ENCODE data around the gene RIMS1. TPM values are rescaled to one million over a fixed set of nuclear protein-coding genes. Genes with fewer than 3 reads are reported as not detected.

The RIMS1 gene
- total RNA-seq, 4 donors from 2014 or later, result 0.10 to 1.4 (median 1.1) TPM; not detected in 1

- Histone ChIP-seq H3K27ac (no peak overlapping the region), H3K9me3 (no peaks in the 10 kb centered on the region), H3K4me1 (no peaks in the 10 kb centered on the region), H3K4me3 (no peak overlapping the region), H3K36me3 (no peaks in the 10 kb centered on the region), H3K27me3 (no peaks in the 10 kb centered on the region)
- ATAC-seq (no peak), DNase-seq (no peak)
- TF ChIP-seq CTCF (IDR thresholded peaks at IDR 0.05 in 4 of 5, conservative IDR thresholded peaks at IDR 0.05 in 1 of 5) (no peak), POLR2A (IDR thresholded peaks at IDR 0.05) (no peak)
- intact Hi-C loops (cut with DNase I; ENCODE audit: low total_unique reads), result no loop called here
- in situ Hi-C loops (cut with MboI; ENCODE audit: low sequenced_read_pairs in 4 of 4), result no loop called here
Observed at GRCh38 chr6:72133324-72133723, 247.0 kb downstream of the RIMS1 start.

GRCh38 chr6:72140795-72141194, 254.4 kb downstream of the RIMS1 start:
- intact Hi-C loops (cut with DNase I; ENCODE audit: low total_unique reads) (no loop called here), in situ Hi-C loops (cut with MboI; ENCODE audit: low sequenced_read_pairs in 4 of 4) (no loop called here)
- TF ChIP-seq CTCF (IDR thresholded peaks at IDR 0.05 in 4 of 5, conservative IDR thresholded peaks at IDR 0.05 in 1 of 5) (no peak), POLR2A (IDR thresholded peaks at IDR 0.05) (no peak)
- H3K36me3 ChIP-seq, result no peaks in the 10 kb centered on the region
- H3K27me3 ChIP-seq, result no peaks in the 10 kb centered on the region
- no peak overlapping the region for H3K27ac ChIP-seq
- no peaks in the 10 kb centered on the region for H3K4me1 ChIP-seq
- DNase-seq, result no peak
- no peaks in the 10 kb centered on the region for H3K9me3 ChIP-seq
- ATAC-seq, result no peak
- no peak overlapping the region for H3K4me3 ChIP-seq

GRCh38 chr6:72149715-72150114, 263.4 kb downstream of the RIMS1 start:
- Histone ChIP-seq H3K27ac (no peak overlapping the region), H3K4me1 (no peaks in the 10 kb centered on the region), H3K9me3 (no peaks in the 10 kb centered on the region), H3K36me3 (no peaks in the 10 kb centered on the region), H3K4me3 (no peak overlapping the region), H3K27me3 (no peaks in the 10 kb centered on the region)
- ATAC-seq (no peak), DNase-seq (no peak)
- intact Hi-C loops (cut with DNase I; ENCODE audit: low total_unique reads) (no loop called here), in situ Hi-C loops (cut with MboI; ENCODE audit: low sequenced_read_pairs in 4 of 4) (no loop called here)
- TF ChIP-seq POLR2A (IDR thresholded peaks at IDR 0.05), result no peak
- no peak for TF ChIP-seq CTCF (IDR thresholded peaks at IDR 0.05 in 4 of 5, conservative IDR thresholded peaks at IDR 0.05 in 1 of 5)

GRCh38 chr6:72151742-72152141, 265.4 kb downstream of the RIMS1 start:
- Histone ChIP-seq H3K4me3 (no peak overlapping the region), H3K36me3 (no peaks in the 10 kb centered on the region), H3K9me3 (no peaks in the 10 kb centered on the region), H3K27me3 (no peaks in the 10 kb centered on the region), H3K27ac (no peak overlapping the region), H3K4me1 (no peaks in the 10 kb centered on the region)
- DNase-seq (no peak), ATAC-seq (no peak)
- in situ Hi-C loops (cut with MboI; ENCODE audit: low sequenced_read_pairs in 4 of 4), result no loop called here
- intact Hi-C loops (cut with DNase I; ENCODE audit: low total_unique reads), result no loop called here
- TF ChIP-seq CTCF (IDR thresholded peaks at IDR 0.05 in 4 of 5, conservative IDR thresholded peaks at IDR 0.05 in 1 of 5), result no peak
- no peak for TF ChIP-seq POLR2A (IDR thresholded peaks at IDR 0.05)

- DNase-seq (no peak), ATAC-seq (no peak)
- no peaks in the 10 kb centered on the region for H3K9me3 ChIP-seq
- TF ChIP-seq POLR2A (IDR thresholded peaks at IDR 0.05) (no peak), CTCF (IDR thresholded peaks at IDR 0.05 in 4 of 5, conservative IDR thresholded peaks at IDR 0.05 in 1 of 5) (no peak)
- H3K4me3 ChIP-seq, result no peak overlapping the region
- intact Hi-C loops (cut with DNase I; ENCODE audit: low total_unique reads) (no loop called here), in situ Hi-C loops (cut with MboI; ENCODE audit: low sequenced_read_pairs in 4 of 4) (no loop called here)
- H3K4me1 ChIP-seq, result no peaks in the 10 kb centered on the region
- H3K27ac ChIP-seq, result no peak overlapping the region
- no peaks in the 10 kb centered on the region for H3K36me3 ChIP-seq
- peaks cover 0 to 3% (median 3%) of the 10 kb centered on the region in 3 donors for H3K27me3 ChIP-seq
Observed at GRCh38 chr6:72175916-72176315, 289.6 kb downstream of the RIMS1 start.

Data from gastrocnemius medialis (tissue), 4 donors.